ENCODE results near the gene S100A11. TPM values are rescaled to one million over a fixed set of nuclear protein-coding genes. Genes with fewer than 3 reads are reported as not detected.
A peak's percentile ranks its signal among the peaks of the same experiment; 100 is the strongest.

S100A11 gene
- total RNA-seq, 4 donors from 2014 or later = 41.9 to 183 (median 125) TPM

GRCh38 chr1:151986501-151987190 lies 50.2 kb downstream of the S100A11 start:
- no peaks in the 10 kb centered on the region for H3K27me3 ChIP-seq
- TF ChIP-seq POLR2A (IDR thresholded peaks at IDR 0.05) (no peak), CTCF (IDR thresholded peaks at IDR 0.05) (no peak)
- ATAC-seq = no peak
- 63 to 79% methylated on average over 5 to 7 of the region's 8 CpGs for WGBS, 2 donors (ENCODE audit: low coverage in 1 of 2)
- peak overlapping the region in 1 of 4 donors; percentile 91 for H3K27ac ChIP-seq
- H3K4me1 ChIP-seq = peaks cover 26 to 92% (median 44%) of the 10 kb centered on the region in 3 donors
- peaks cover 16 to 46% of the 10 kb centered on the region in 2 donors for H3K36me3 ChIP-seq
- no peaks in the 10 kb centered on the region for H3K9me3 ChIP-seq
- H3K4me3 ChIP-seq = no peak overlapping the region

- 90 to 100% methylated on average over 1 of the region's 1 CpG for WGBS, 2 donors (ENCODE audit: low coverage in 1 of 2)
- Histone ChIP-seq H3K9me3 (no peaks in the 10 kb centered on the region), H3K36me3 (peaks cover 16 to 55% of the 10 kb centered on the region in 2 donors), H3K4me3 (no peak overlapping the region), H3K27ac (no peak overlapping the region), H3K4me1 (peaks cover 22 to 92% (median 35%) of the 10 kb centered on the region in 3 donors), H3K27me3 (no peaks in the 10 kb centered on the region)
- no peak for ATAC-seq
- TF ChIP-seq POLR2AphosphoS5 (IDR thresholded peaks at IDR 0.05) (no peak), CTCF (IDR thresholded peaks at IDR 0.05) (no peak), POLR2A (IDR thresholded peaks at IDR 0.05) (no peak), EP300 (IDR thresholded peaks at IDR 0.05) (no peak)
These were observed 51.0 kb downstream of the S100A11 start for GRCh38 chr1:151985768-151986167.

GRCh38 chr1:151985270-151985669 lies 51.5 kb downstream of the S100A11 start:
- no peak for ATAC-seq
- Histone ChIP-seq H3K27me3 (no peaks in the 10 kb centered on the region), H3K4me3 (no peak overlapping the region), H3K9me3 (no peaks in the 10 kb centered on the region), H3K4me1 (peaks cover 19 to 92% (median 31%) of the 10 kb centered on the region in 3 donors), H3K36me3 (peaks cover 16 to 60% of the 10 kb centered on the region in 2 donors), H3K27ac (no peak overlapping the region)
- WGBS, 2 donors (ENCODE audit: low coverage in 1 of 2) = 85 to 100% methylated on average over 2 of the region's 2 CpGs
- TF ChIP-seq POLR2AphosphoS5 (IDR thresholded peaks at IDR 0.05) (no peak), POLR2A (IDR thresholded peaks at IDR 0.05) (no peak), EP300 (IDR thresholded peaks at IDR 0.05) (no peak), CTCF (IDR thresholded peaks at IDR 0.05) (no peak)

GRCh38 chr1:151984313-151984956 lies 52.4 kb downstream of the S100A11 start:
- H3K4me1 ChIP-seq = peaks cover 16 to 92% (median 23%) of the 10 kb centered on the region in 3 donors
- 40 to 44% methylated on average over 1 of the region's 1 CpG for WGBS, 2 donors (ENCODE audit: low coverage in 1 of 2)
- no peaks in the 10 kb centered on the region for H3K27me3 ChIP-seq
- H3K36me3 ChIP-seq = peaks cover 16 to 61% of the 10 kb centered on the region in 2 donors
- TF ChIP-seq POLR2AphosphoS5 (IDR thresholded peaks at IDR 0.05) (no peak), POLR2A (IDR thresholded peaks at IDR 0.05) (no peak), CTCF (IDR thresholded peaks at IDR 0.05) (no peak), EP300 (IDR thresholded peaks at IDR 0.05) (no peak)
- no peak for ATAC-seq
- H3K27ac ChIP-seq = peak overlapping the region in 1 of 4 donors; percentile 11
- H3K9me3 ChIP-seq = no peaks in the 10 kb centered on the region
- H3K4me3 ChIP-seq = no peak overlapping the region

Small RNAs within 50 kb of the gene (small RNA-seq; reads per million reads assigned to genes)
- 0 reads per million in 4 donors for gene SPTLC1P4

Other genes with a start within 250 kb of the S100A11 start
- gene TDRKH, start 246.5 kb downstream of the S100A11 start, total RNA-seq = 10 to 100 TPM in 1 of 4 donors, 1 to 10 TPM in 3; 4.4 to 10.6 (median 7.9) TPM
- not detected for gene LINGO4, start 231.6 kb downstream of the S100A11 start, total RNA-seq
- 1 to 10 TPM in 2 of 4 donors, under 1 TPM in 1, not detected in 1; 0.13 to 1.8 (median 1.4) TPM for gene RORC, start 205.2 kb downstream of the S100A11 start, total RNA-seq
- gene C2CD4D, start 197.2 kb downstream of the S100A11 start, total RNA-seq = not detected
- not detected for gene THEM5, start 183.3 kb downstream of the S100A11 start, total RNA-seq
- gene THEM4, start 127.5 kb downstream of the S100A11 start, total RNA-seq = 10 to 100 TPM; 14.7 to 17.5 (median 16.1) TPM
- gene S100A10, start 43.1 kb downstream of the S100A11 start, total RNA-seq = 100 to 1,000 TPM in 2 of 4 donors, 10 to 100 TPM in 2; 57.6 to 155 (median 106) TPM
- not detected for gene TCHHL1, start 52.1 kb upstream of the S100A11 start, total RNA-seq
- gene TCHH, start 78.4 kb upstream of the S100A11 start, total RNA-seq = under 1 TPM; 0.05 to 0.54 (median 0.17) TPM
- gene RPTN, start 122.2 kb upstream of the S100A11 start, total RNA-seq = not detected
- under 1 TPM in 1 of 4 donors, not detected in 3; 0.04 TPM for gene HRNR, start 187.2 kb upstream of the S100A11 start, total RNA-seq

Measured in gastroesophageal sphincter (tissue), 4 donors.